CD14-positive monocyte (primary cell): ENCODE results near the gene ZNF688. TPM values are rescaled to one million over a fixed set of nuclear protein-coding genes. Genes with fewer than 3 reads are reported as not detected.

Experiments
- DNase-seq, 3 donors: peaks; one replicate each; pipeline ENCODE4 v3.0.0-alpha.2; 2011 to 2022
- H2AFZ ChIP-seq: 2 replicates; pipeline ENCODE4 v1.6.0; 2012; ENCODE audit warnings: mild to moderate bottlenecking, low read depth, low read length, inconsistent platforms; ENCODE audit not compliant: insufficient read depth, poor library complexity, severe bottlenecking
- H3K27ac ChIP-seq, 2 donors: 1 replicate in 1 of 2; 2 replicates in 1 of 2; pipeline ENCODE4 v1.5.1; 2012 to 2013; ENCODE audit warnings: low read length in 2 of 2, control low read depth in 1 of 2, inconsistent platforms in 1 of 2, low read depth in 1 of 2, mild to moderate bottlenecking in 1 of 2
- H3K27me3 ChIP-seq, 2 donors: one replicate each; pipeline versions ENCODE4 v1.6.0 to v1.6.1; 2011 to 2013; ENCODE audit warnings: low read length in 2 of 2; ENCODE audit not compliant: control insufficient read depth in 2 of 2, insufficient read depth in 2 of 2
- H3K36me3 ChIP-seq, 2 donors: replicated peaks in 1 of 2; 1 replicate in 1 of 2; 2 replicates in 1 of 2; pipeline versions ENCODE4 v1.5.1 to v1.6.1; 2012 to 2013; ENCODE audit warnings: low read length in 2 of 2, control low read depth in 1 of 2, inconsistent platforms in 1 of 2, mild to moderate bottlenecking in 1 of 2; ENCODE audit not compliant: insufficient read depth in 2 of 2, control insufficient read depth in 1 of 2
- H3K4me1 ChIP-seq, 2 donors: 1 replicate in 1 of 2; 2 replicates in 1 of 2; pipeline versions ENCODE4 v1.5.1 to v1.6.1; 2012 to 2013; ENCODE audit warnings: low read length in 2 of 2, control low read depth in 1 of 2, inconsistent platforms in 1 of 2, mild to moderate bottlenecking in 1 of 2, moderate library complexity in 1 of 2; ENCODE audit not compliant: insufficient read depth in 2 of 2, control insufficient read depth in 1 of 2
- H3K4me2 ChIP-seq: replicated peaks from 2 replicates; pipeline ENCODE3; 2012; ENCODE audit warnings: low read length, moderate library complexity, mild to moderate bottlenecking; ENCODE audit not compliant: poor library complexity, severe bottlenecking; ENCODE audit errors: extremely low read depth
- H3K4me3 ChIP-seq, 3 experiments: fragments of 200-600 bp in 1 of 3; sonication (generic) in 1 of 3; replicated peaks in 1 of 3; 1 replicate in 2 of 3; 2 replicates in 1 of 3; pipeline ENCODE4 v1.5.1; 2011 to 2013; ENCODE audit warnings: low read length in 3 of 3, mild to moderate bottlenecking in 3 of 3, control low read depth in 2 of 3, low read depth in 2 of 3, inconsistent platforms in 1 of 3, moderate library complexity in 1 of 3
- H3K79me2 ChIP-seq: 2 replicates; pipeline ENCODE4 v1.6.0; 2012; ENCODE audit warnings: mild to moderate bottlenecking, control low read depth, inconsistent platforms, low read length, moderate library complexity; ENCODE audit not compliant: insufficient read depth
- H3K9ac ChIP-seq: 2 replicates; pipeline ENCODE4 v1.6.0; 2017; ENCODE audit warnings: low read length, mild to moderate bottlenecking; ENCODE audit not compliant: insufficient read depth, poor library complexity, severe bottlenecking
- H3K9me3 ChIP-seq, 2 donors: replicated peaks in 1 of 2; 1 replicate in 1 of 2; 2 replicates in 1 of 2; pipeline versions ENCODE4 v1.5.1 to v1.6.1; 2012 to 2013; ENCODE audit warnings: low read length in 2 of 2, control low read depth in 1 of 2; ENCODE audit not compliant: control insufficient read depth in 1 of 2, insufficient read depth in 1 of 2
- H4K20me1 ChIP-seq: 2 replicates; pipeline ENCODE4 v1.6.0; 2012; ENCODE audit warnings: mild to moderate bottlenecking, low read length, control low read depth, moderate library complexity; ENCODE audit not compliant: insufficient read depth
- H3K27ac Mint-ChIP-seq, 7 donors: one replicate each; pipeline ENCODE4 v1.8.0; 2020; ENCODE audit warnings: mild to moderate bottlenecking in 7 of 7, mixed read lengths in 7 of 7, moderate library complexity in 6 of 7, inconsistent platforms in 2 of 7
- H3K27me3 Mint-ChIP-seq, 3 donors: one replicate each; pipeline ENCODE4 v1.8.0; 2021 to 2022; ENCODE audit warnings: low read depth in 3 of 3, mild to moderate bottlenecking in 3 of 3, mixed read lengths in 3 of 3, moderate library complexity in 3 of 3, inconsistent platforms in 1 of 3
- H3K36me3 Mint-ChIP-seq, 2 donors: one replicate each; pipeline ENCODE4 v1.8.0; 2020; ENCODE audit warnings: mixed read lengths in 2 of 2, inconsistent platforms in 1 of 2, mild to moderate bottlenecking in 1 of 2
- H3K4me1 Mint-ChIP-seq: one replicate; pipeline ENCODE4 v1.8.0; 2020; ENCODE audit warnings: mild to moderate bottlenecking, mixed read lengths
- H3K4me3 Mint-ChIP-seq, 2 donors: one replicate each; pipeline ENCODE4 v1.8.0; 2020; ENCODE audit warnings: mild to moderate bottlenecking in 2 of 2, mixed read lengths in 2 of 2, moderate library complexity in 1 of 2
- H3K9me3 Mint-ChIP-seq, 7 donors: one replicate each; pipeline ENCODE4 v1.8.0; 2020 to 2022; ENCODE audit warnings: mixed read lengths in 7 of 7, mild to moderate bottlenecking in 6 of 7, moderate library complexity in 6 of 7, inconsistent platforms in 2 of 7
- CTCF ChIP-seq: fragments of 200-600 bp; IDR thresholded peaks from one replicate; pipeline ENCODE4 v1.8.0; 2022; ENCODE audit warnings: antibody characterized with exemption, mild to moderate bottlenecking
- WGBS: methylation state at CpG from one replicate; pipeline ENCODE4 v1.1.5; 2013; ENCODE audit warnings: missing lambda C conversion rate; ENCODE audit not compliant: insufficient coverage; 5-methylcytosine and 5-hydroxymethylcytosine counted together
- intact Hi-C, 2 donors: fragments of 100-400 bp; cut with micrococcal nuclease; formaldehyde crosslinking; loops; one replicate each; pipeline versions ENCODE4 v1.15.0 to v1.15.1; 2023
- polyA plus RNA-seq, 3 donors: library from polyadenylated mRNA; depleted of rRNA in 1 of 3; unstranded in 2 of 3; stranded (reverse) in 1 of 3; fragments of 300-500 nt in 2 of 3; fragments of >200 nt in 1 of 3; fragmentation: Illumina TruSeq in 2 of 3; gene quantifications; 1 replicate in 2 of 3; 2 replicates in 1 of 3; pipeline ENCODE4 v1.2.3, GENCODE V29; 2012 to 2021

Gene ZNF688
- polyA plus RNA-seq, 3 donors: 10.3 to 24.1 (median 18.9) TPM

GRCh38 chr16:30534368-30535105, 37.0 kb downstream of the ZNF688 start, which contains the start of gene ZNF747:
Gene ZNF747 (minus strand): TSS chr16:30534858. CDS start chr16:30534679, 179 bp downstream.
- Mint-ChIP-seq H3K4me3 (peak within 1 kb of the TSS; percentile 90 to 97), H3K4me1 (peaks cover 36% of the 10 kb centered on the region), H3K27me3 (peaks cover 0 to 6% (median 2%) of the 10 kb centered on the region in 3 donors), H3K9me3 (no peaks in the 10 kb centered on the region), H3K36me3 (peaks cover 20 to 30% of the 10 kb centered on the region in 2 donors), H3K27ac (peak within 1 kb of the TSS; percentile 87 to 94 (median 91))
- Histone ChIP-seq H4K20me1 (no peaks in the 10 kb centered on the region), H3K9me3 (no peaks in the 10 kb centered on the region), H3K27me3 (no peaks in the 10 kb centered on the region), H3K27ac (peak within 1 kb of the TSS; percentile 76 to 80), H3K79me2 (peaks cover 41% of the 10 kb centered on the region), H3K4me1 (peaks cover 28 to 35% of the 10 kb centered on the region in 2 donors), H3K4me3 (peak within 1 kb of the TSS; percentile 71 to 91 (median 87)), H3K9ac (peak within 1 kb of the TSS; percentile 82), H3K4me2 (peak within 1 kb of the TSS; percentile 88), H2AFZ (peak within 1 kb of the TSS; percentile 88), H3K36me3 (peaks cover 21 to 28% of the 10 kb centered on the region in 2 donors)
- TF ChIP-seq CTCF: no peak
- intact Hi-C loops: loop anchor here (1.0 to 5.0 kb wide), 4 partner anchors 7 to 38 kb away; partner anchors contain the start of genes ZNF688 (in 1 of the 2) and ZNF764 (in 1 of the 2)
- under 1% methylated on average over 70 of the region's 70 CpGs for WGBS
- DNase-seq: peak; percentile 76 to 82 (median 81)

GRCh38 chr16:30533748-30534367, 37.7 kb downstream of the ZNF688 start:
- peak overlapping the region; percentile 88 for H2AFZ ChIP-seq
- peak overlapping the region; percentile 82 for H3K9ac ChIP-seq
- 13% methylated on average over 24 of the region's 29 CpGs for WGBS
- no peak for DNase-seq
- H3K27me3 ChIP-seq: no peaks in the 10 kb centered on the region
- H3K4me3 ChIP-seq: peak overlapping the region; percentile 71 to 91 (median 87)
- Mint-ChIP-seq H3K4me1 (peaks cover 42% of the 10 kb centered on the region), H3K4me3 (peak overlapping the region; percentile 90 to 97), H3K9me3 (no peaks in the 10 kb centered on the region), H3K27me3 (peaks cover 0 to 6% (median 2%) of the 10 kb centered on the region in 3 donors), H3K27ac (peak overlapping the region in 3 of 7 donors; percentile 30 to 68 (median 37)), H3K36me3 (peaks cover 20 to 30% of the 10 kb centered on the region in 2 donors)
- peak overlapping the region; percentile 28 to 80 for H3K27ac ChIP-seq
- H3K4me1 ChIP-seq: peaks cover 33 to 41% of the 10 kb centered on the region in 2 donors
- peak overlapping the region; percentile 88 for H3K4me2 ChIP-seq
- peaks cover 21 to 28% of the 10 kb centered on the region in 2 donors for H3K36me3 ChIP-seq
- no peaks in the 10 kb centered on the region for H4K20me1 ChIP-seq
- peaks cover 41% of the 10 kb centered on the region for H3K79me2 ChIP-seq
- no peaks in the 10 kb centered on the region for H3K9me3 ChIP-seq
- no peak for TF ChIP-seq CTCF
- intact Hi-C loops: loop anchor here in 1 of 2 donors (2.0 kb wide), 1 partner anchor 25 kb away; the partner anchor contains the start of gene ZNF764
